ENCODE data around the gene C14orf93.

- TF ChIP-seq CTCF (conservative IDR thresholded peaks at IDR 0.05; ENCODE audit: low read depth, low read length) = no peak
- TF ChIP-seq EZH2 (IDR thresholded peaks at IDR 0.05; ENCODE audit: borderline replicate concordance, low read depth, low read length, poor library complexity, severe bottlenecking) = no peak
Measured at GRCh38 chr14:23006188-23006534, 3.8 kb downstream of the C14orf93 start.
